Uterus (tissue), 2 donors: ENCODE results near the gene PACRG.

Experiments used
- CTCF ChIP-seq, 4 experiments: fragments of 200-600 bp in 2 of 4; fragments of 450-650 bp in 2 of 4; sonication (generic) in 2 of 4; IDR thresholded peaks; one replicate each; pipeline ENCODE4 v1.5.1; 2016 to 2019; ENCODE audit warnings: antibody characterized with exemption in 4 of 4, mild to moderate bottlenecking in 2 of 4, moderate library complexity in 1 of 4
- POLR2A ChIP-seq, 2 donors: fragments of 450-650 bp; IDR thresholded peaks; one replicate each; pipeline ENCODE4 v1.6.1; 2016; ENCODE audit warnings: antibody characterized with exemption in 2 of 2, mild to moderate bottlenecking in 1 of 2, moderate library complexity in 1 of 2

DNA sequence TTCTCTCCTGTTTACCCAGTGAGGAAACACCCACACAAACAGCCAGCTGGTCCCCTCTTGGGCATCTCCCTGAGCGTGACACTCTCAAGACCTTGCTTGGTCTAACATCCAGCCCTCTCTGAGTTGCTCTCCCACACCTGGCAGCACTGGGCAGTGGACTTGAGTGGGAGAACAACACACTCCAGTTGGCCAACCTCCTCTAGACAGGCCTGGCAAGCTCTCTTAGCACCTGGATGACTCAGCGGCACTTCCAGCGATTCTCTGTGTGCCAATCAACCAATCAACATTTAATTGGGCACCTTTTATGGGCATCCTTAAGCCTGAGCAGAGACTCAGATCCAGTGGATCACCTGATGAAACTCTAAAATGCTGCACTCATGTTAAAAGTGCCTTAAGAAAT is 610.2 kb downstream of the PACRG start:
- TF ChIP-seq POLR2A (IDR thresholded peaks at IDR 0.05), result no peak
- TF ChIP-seq CTCF (IDR thresholded peaks at IDR 0.05), result no peak
